ENCODE results near the gene BCL3. TPM values are rescaled to one million over a fixed set of nuclear protein-coding genes. Genes with fewer than 3 reads are reported as not detected.
"Not testable (repeated sequence)": the region's sequence is repeated elsewhere in the genome, so short reads cannot be mapped to it uniquely, and the experiment has no call there.

The BCL3 gene
- total and polyA plus RNA-seq, 5 donors: 14.9 to 39.4 (median 19.1) TPM

DNA sequence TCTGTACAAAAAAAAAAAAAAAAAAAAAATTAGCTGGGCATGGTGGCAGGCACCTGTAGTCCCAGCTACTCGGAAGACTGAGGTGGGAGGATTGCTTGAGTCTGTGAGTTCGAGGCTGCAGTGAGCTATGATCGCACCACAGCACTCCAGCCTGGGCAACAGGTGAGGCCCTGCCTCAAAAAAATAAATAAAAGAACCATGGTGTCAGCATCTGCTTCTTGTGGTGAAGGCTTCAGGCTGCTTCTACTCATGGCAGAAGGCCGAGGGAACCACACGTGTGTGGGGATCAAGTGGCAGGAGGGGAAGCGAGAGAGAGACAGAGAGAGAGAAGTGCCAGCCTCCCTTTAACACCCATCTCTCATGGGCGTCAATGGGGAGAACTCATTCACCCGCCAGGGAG lies 13.5 kb downstream of the BCL3 start:
- H3K9me3 ChIP-seq (ENCODE audit: control insufficient read depth, low read length): no peaks in the 10 kb centered on the region
- no peak overlapping the region for H3K4me3 ChIP-seq (ENCODE audit: low read length)
- intact Hi-C loops (cut with DNase I): no loop called here
- ATAC-seq (no peak), DNase-seq (peak in 1 of 3 donors; percentile 10)
- 86% methylated on average over 8 of the region's 8 CpGs for whole genome bisulfite sequencing
- H3K4me1 ChIP-seq (ENCODE audit: control insufficient read depth, insufficient read depth, low read length): peaks cover 7% of the 10 kb centered on the region
- no peak overlapping the region for H3K27ac ChIP-seq (ENCODE audit: low read length)
- no peaks in the 10 kb centered on the region for H3K27me3 ChIP-seq (ENCODE audit: control insufficient read depth, insufficient read depth)

DNA sequence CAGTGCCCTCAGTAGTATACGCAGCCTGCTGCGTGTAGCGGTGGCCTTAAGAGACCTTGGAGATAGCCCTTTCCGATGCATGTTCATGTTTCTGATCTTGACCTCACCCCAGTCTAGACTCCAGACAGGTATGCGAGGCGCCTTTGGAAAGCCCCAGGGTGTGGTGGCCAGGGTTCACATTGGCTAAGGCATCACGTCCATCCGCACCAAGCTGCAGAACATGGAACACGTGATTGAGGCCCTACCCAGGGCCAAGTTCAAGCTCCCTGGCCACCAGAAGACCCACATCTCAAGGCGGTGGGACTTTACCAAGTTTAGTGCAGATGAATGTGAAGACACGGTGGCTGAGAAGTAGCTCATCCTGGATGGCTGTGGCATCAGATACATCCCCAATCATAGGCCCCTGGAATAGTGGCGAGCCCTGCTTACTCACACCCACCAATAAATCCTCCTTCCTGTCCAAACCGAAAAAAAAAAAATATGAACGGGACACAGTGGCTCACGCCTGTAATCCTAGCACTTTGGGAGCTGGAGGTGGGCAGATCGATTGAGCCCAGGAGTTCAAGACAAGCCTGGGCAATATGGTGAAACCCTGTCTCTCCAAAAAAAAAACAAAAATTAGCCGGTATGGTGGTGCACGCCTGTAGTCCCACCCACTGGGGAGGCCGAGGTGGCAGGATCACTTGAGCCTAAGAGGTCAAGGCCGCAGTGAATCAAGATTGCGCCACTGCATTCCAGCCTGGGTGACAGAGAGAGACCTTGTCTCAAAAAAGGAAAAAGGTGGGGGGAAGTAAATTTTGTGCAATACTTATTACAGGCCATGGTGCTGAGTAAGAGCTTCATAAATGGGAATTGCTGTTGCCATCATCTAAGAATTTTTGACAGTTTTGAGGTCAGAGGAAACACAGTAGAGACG lies 16.8 kb downstream of the BCL3 start:
- WGBS: 89% methylated on average over 22 of the region's 22 CpGs
- peak in 1 of 3 donors; percentile 59 for DNase-seq
- H3K27ac ChIP-seq (ENCODE audit: low read length): no peak overlapping the region
- no peaks in the 10 kb centered on the region for H3K9me3 ChIP-seq (ENCODE audit: control insufficient read depth, low read length)
- intact Hi-C loops (cut with DNase I): no loop called here
- H3K4me3 ChIP-seq (ENCODE audit: low read length): no peak overlapping the region
- peak in 1 of 2 donors; percentile 18 for ATAC-seq
- H3K27me3 ChIP-seq (ENCODE audit: control insufficient read depth, insufficient read depth): no peaks in the 10 kb centered on the region
- no peaks in the 10 kb centered on the region for H3K4me1 ChIP-seq (ENCODE audit: control insufficient read depth, insufficient read depth, low read length)

DNA sequence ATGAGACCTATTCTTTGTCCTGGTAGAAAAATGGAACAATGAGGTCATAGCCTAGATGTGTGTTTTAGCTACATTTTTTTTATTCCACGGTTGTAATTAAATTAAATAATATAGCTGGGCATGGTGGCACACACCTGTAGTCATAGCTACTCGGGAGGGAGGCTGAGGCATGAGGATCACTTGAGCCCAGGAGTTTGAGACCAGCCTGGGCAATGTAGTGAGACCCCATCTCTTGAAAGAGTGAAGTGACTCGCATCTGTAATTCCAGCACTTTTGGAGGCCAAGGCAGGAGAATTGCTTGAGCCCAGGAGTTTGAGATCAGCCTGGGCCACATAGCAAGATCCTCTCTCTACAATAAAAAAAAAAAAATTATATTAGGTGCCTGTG lies 17.4 kb downstream of the BCL3 start:
- intact Hi-C loops (cut with DNase I): no loop called here
- no peak overlapping the region for H3K4me3 ChIP-seq (ENCODE audit: low read length)
- H3K27me3 ChIP-seq (ENCODE audit: control insufficient read depth, insufficient read depth): no peaks in the 10 kb centered on the region
- no peak overlapping the region for H3K27ac ChIP-seq (ENCODE audit: low read length)
- no peak for ATAC-seq
- H3K9me3 ChIP-seq (ENCODE audit: control insufficient read depth, low read length): no peaks in the 10 kb centered on the region
- H3K4me1 ChIP-seq (ENCODE audit: control insufficient read depth, insufficient read depth, low read length): no peaks in the 10 kb centered on the region
- WGBS: 84% methylated on average over 3 of the region's 3 CpGs
- DNase-seq: no peak

DNA sequence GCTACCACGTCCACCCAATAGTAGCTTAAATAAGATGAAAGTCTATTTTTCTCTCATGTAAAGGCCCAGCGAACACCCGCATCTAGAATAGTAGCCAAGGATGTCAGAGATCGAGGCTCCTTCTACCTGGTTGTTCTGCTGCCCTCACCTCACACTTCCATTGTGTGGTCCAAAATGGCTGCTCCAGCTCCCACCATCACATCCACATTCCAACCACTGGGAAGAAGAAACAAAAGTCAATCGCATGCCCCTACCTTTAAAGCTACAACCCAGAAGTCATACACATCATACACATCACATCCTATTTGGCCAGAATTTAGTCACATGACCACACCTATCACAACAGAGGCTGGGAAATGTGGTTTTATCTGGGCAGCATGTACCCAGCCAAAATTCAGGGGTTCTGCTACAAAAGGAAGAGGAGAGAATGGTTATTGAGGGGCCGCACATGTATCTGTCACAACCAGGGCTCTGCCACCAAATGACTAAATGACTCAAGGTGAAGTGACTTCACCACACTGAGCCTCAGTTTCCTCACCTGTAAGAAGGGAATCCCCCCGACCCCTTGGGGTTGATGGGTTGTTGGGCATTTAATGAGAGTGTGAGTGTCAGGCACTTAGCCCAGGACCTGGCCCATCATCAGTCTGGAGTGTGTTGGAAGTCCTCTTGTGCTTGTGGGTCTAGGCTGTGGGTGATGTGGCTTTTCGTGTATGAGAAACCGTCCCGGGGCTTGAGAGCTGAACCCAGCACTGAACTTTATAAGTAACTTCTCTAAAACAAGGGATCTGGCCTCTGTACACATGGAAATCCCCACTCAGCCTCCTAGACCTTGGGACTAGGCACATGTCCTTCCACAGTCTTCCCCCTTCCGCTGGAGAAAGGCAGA lies 19.0 kb downstream of the BCL3 start:
- no peak overlapping the region for H3K27ac ChIP-seq (ENCODE audit: low read length)
- intact Hi-C loops (cut with DNase I): no loop called here
- no peaks in the 10 kb centered on the region for H3K9me3 ChIP-seq (ENCODE audit: control insufficient read depth, low read length)
- ATAC-seq (no peak), DNase-seq (peak in 1 of 3 donors; percentile 0)
- H3K27me3 ChIP-seq (ENCODE audit: control insufficient read depth, insufficient read depth): no peaks in the 10 kb centered on the region
- H3K4me1 ChIP-seq (ENCODE audit: control insufficient read depth, insufficient read depth, low read length): no peaks in the 10 kb centered on the region
- WGBS: 74% methylated on average over 11 of the region's 11 CpGs
- H3K4me3 ChIP-seq (ENCODE audit: low read length): no peak overlapping the region

DNA sequence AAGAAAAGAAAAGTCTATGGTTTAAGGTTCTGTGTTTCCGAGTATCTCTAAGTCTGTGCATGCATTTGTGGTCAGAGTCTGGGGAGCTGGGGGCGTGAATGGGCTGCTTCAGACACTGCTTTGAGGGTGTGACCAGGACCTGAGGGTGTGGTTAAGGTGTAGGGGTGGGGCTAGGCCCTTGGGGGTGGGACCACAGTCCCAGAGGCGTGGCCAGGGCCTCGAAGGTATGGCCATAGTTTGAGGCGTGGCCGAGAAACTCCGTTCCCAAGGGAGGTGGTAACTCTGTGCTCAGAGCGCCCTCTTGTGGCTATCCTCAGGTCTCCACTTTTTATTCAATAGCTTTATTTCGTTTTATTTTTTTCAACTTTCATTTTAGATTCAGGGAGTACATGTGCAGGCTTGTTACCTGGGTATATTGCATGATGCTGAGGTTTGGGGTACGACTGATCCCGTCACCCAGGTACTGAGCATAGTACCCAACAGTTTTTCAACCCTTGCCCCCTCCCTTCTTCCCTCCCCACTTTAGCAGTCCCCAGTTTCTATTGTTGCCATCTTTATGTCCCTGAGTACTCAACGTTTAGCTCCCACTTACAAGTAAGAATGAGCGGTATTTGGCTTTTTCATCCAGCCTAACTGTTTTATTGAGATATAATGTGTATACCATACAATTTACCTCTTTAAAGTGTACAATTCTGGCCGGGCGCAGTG lies 22.2 kb downstream of the BCL3 start:
- DNase-seq (peak; percentile 91 to 96 (median 95)), ATAC-seq (peak; percentile 98)
- Histone ChIP-seq H3K27me3 (ENCODE audit: control insufficient read depth, insufficient read depth) (no peaks in the 10 kb centered on the region), H3K27ac (ENCODE audit: low read length) (no peak overlapping the region), H3K9me3 (ENCODE audit: control insufficient read depth, low read length) (no peaks in the 10 kb centered on the region), H3K4me1 (ENCODE audit: control insufficient read depth, insufficient read depth, low read length) (no peaks in the 10 kb centered on the region), H3K4me3 (ENCODE audit: low read length) (no peak overlapping the region)
- intact Hi-C loops (cut with DNase I): loop anchor here (1.0 to 5.0 kb wide), 4 partner anchors 46 to 82 kb away; no protein-coding TSS in a partner anchor
- WGBS: 17% methylated on average over 15 of the region's 15 CpGs

DNA sequence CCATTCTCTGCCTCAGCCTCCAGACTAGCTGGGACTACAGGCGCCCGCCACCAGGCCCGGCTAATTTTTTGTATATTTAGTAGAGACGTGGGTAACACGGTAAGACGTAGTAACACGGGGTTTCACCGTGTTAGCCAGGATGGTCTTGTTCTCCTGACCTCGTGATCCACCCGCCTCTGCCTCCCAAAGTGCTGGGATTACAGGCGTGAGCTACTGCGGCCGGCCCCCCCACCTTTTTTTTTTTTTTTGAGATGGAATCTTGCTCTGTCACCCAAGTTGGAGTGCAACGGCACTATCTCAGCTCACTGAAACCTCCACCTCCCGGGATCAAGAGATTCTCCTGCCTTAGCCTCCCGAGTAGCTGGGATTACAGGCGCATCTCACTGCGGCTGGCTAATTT lies 23.6 kb downstream of the BCL3 start:
- ATAC-seq: not testable (repeated sequence)
- WGBS: 72% methylated on average over 18 of the region's 18 CpGs
- intact Hi-C loops (cut with DNase I): loop anchor here in 1 of 4 donors (5.0 kb wide), 1 partner anchor 50 kb away; no protein-coding TSS in a partner anchor

DNA sequence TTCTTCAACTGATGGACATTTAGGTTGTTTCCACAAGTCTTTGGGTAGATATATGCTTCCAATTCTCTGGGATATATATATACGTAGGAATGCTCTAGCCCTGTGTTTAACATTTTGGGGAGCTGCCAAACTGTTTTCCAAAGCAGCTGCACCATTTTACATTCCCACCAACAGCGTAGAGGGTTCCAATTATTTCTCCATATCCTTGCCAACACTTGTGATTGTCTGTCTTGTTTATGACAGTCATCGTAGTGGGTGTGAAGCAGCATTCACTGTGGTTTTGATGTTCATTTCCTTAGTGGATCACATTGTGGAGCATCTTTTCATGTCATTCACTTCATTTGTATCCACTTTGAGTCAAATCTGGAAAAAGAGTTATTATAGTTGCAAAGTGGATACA lies 24.5 kb downstream of the BCL3 start:
- Histone ChIP-seq H3K4me1 (ENCODE audit: control insufficient read depth, insufficient read depth, low read length) (no peaks in the 10 kb centered on the region), H3K4me3 (ENCODE audit: low read length) (no peak overlapping the region), H3K9me3 (ENCODE audit: control insufficient read depth, low read length) (no peaks in the 10 kb centered on the region), H3K27ac (ENCODE audit: low read length) (no peak overlapping the region), H3K27me3 (ENCODE audit: control insufficient read depth, insufficient read depth) (no peaks in the 10 kb centered on the region)
- ATAC-seq: no peak
- intact Hi-C loops (cut with DNase I): loop anchor here in 1 of 4 donors (5.0 kb wide), 1 partner anchor 51 kb away; no protein-coding TSS in a partner anchor
- no peak for DNase-seq
- 42% methylated on average over 3 of the region's 3 CpGs for WGBS

More for the DNA sequence above, 23.6 kb downstream of the BCL3 start:
- not testable (repeated sequence) for H3K4me3 ChIP-seq (ENCODE audit: low read length); H3K4me1 ChIP-seq (ENCODE audit: control insufficient read depth, insufficient read depth, low read length); H3K9me3 ChIP-seq (ENCODE audit: control insufficient read depth, low read length); DNase-seq; H3K27me3 ChIP-seq (ENCODE audit: control insufficient read depth, insufficient read depth); H3K27ac ChIP-seq (ENCODE audit: low read length)

DNA sequence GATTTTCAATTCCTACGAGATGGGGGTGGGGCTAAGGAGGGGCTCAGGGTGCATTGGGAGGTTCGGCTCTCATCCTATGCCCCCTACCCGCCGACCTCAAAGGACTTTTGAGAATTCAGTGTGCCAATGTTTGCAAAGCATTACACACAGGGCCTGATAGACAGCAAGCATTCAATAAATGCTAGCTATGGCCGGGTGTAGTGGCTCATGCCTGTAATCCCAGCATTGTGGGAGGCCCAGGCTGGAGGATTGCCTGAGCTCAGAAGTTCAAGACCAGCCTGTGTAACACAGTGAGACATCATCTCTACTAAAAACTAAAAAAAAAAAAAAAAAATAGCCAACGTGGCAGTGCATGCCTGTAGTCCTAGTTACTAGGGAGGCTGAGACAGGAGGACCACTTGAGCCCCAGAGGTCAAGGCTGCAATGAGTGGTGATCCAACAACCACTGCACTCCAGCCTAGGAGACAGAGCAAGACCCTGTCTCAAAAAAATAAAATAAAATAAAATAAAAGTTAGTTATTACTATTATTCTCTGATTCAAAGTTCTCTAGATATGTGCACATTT lies 27.2 kb downstream of the BCL3 start:
- no peak overlapping the region for H3K4me3 ChIP-seq (ENCODE audit: low read length)
- H3K27me3 ChIP-seq (ENCODE audit: control insufficient read depth, insufficient read depth): no peaks in the 10 kb centered on the region
- intact Hi-C loops (cut with DNase I): no loop called here
- ATAC-seq: no peak
- DNase-seq: peak in 1 of 3 donors; percentile 0
- WGBS: 85% methylated on average over 6 of the region's 6 CpGs
- no peak overlapping the region for H3K27ac ChIP-seq (ENCODE audit: low read length)
- no peaks in the 10 kb centered on the region for H3K9me3 ChIP-seq (ENCODE audit: control insufficient read depth, low read length)
- H3K4me1 ChIP-seq (ENCODE audit: control insufficient read depth, insufficient read depth, low read length): no peaks in the 10 kb centered on the region

DNA sequence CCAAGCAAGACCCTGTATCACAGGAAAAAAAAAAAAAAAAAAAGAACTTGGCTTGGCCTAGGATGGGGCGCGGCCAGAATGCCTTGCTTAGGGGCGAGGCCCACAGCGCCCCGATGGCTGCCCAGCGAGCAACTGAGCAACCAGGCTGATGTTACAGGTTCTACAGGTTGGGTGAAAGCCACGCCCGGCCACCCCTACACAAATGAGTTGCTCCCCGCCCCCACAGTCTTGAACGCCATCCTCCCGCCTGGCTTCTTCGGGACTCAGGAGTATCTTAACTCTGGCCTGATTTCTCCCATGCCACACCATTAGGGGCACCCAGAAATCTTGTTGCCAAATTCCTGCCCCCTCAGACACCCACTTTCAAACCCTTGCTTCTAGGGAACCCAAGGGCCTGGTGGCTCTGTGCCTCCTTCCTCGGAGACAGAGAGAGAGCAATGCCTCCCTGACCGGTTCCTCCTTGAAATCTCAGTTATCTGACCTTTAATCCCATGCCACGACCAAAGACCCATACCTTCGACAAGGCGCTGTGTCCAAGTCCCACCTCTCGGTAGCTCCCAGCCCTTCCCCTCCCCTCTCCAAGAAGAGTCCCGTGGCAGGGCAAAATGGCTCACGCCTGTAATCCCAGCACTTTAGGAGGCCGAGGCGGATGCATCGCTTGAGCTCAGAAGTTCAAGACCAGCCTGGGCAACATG lies 28.0 kb downstream of the BCL3 start:
- no peak overlapping the region for H3K27ac ChIP-seq (ENCODE audit: low read length)
- no peak overlapping the region for H3K4me3 ChIP-seq (ENCODE audit: low read length)
- no peaks in the 10 kb centered on the region for H3K9me3 ChIP-seq (ENCODE audit: control insufficient read depth, low read length)
- whole genome bisulfite sequencing: 92% methylated on average over 23 of the region's 23 CpGs
- no peaks in the 10 kb centered on the region for H3K4me1 ChIP-seq (ENCODE audit: control insufficient read depth, insufficient read depth, low read length)
- ATAC-seq (peak in 1 of 2 donors; percentile 53), DNase-seq (peak in 2 of 3 donors; percentile 46 to 51)
- intact Hi-C loops (cut with DNase I): no loop called here
- H3K27me3 ChIP-seq (ENCODE audit: control insufficient read depth, insufficient read depth): no peaks in the 10 kb centered on the region
